HUES6 (cell line): ENCODE data around the gene OGFR.

Experiments used
- H3K27ac ChIP-seq: 2 replicates; pipeline ENCODE4 v1.7.0; 2013; ENCODE audit warnings: low read depth, mild to moderate bottlenecking, low read length, inconsistent platforms
- H3K27me3 ChIP-seq: 2 replicates; pipeline ENCODE4 v1.6.1; 2013; ENCODE audit warnings: low read length; ENCODE audit not compliant: control insufficient read depth, insufficient read depth
- H3K36me3 ChIP-seq: 2 replicates; pipeline ENCODE4 v1.6.1; 2013; ENCODE audit warnings: low read length; ENCODE audit not compliant: control insufficient read depth, insufficient read depth
- H3K4me1 ChIP-seq: 2 replicates; pipeline ENCODE4 v1.6.1; 2013; ENCODE audit warnings: low read length; ENCODE audit not compliant: control insufficient read depth, insufficient read depth
- H3K4me3 ChIP-seq: 2 replicates; pipeline ENCODE4 v1.5.1; 2013; ENCODE audit warnings: low read depth, low read length
- H3K9ac ChIP-seq: one replicate; pipeline ENCODE4 v1.6.1; 2013; ENCODE audit warnings: mild to moderate bottlenecking, low read length
- H3K9me3 ChIP-seq: 2 replicates; pipeline ENCODE4 v1.6.1; 2013; ENCODE audit warnings: low read depth, low read length; ENCODE audit not compliant: control insufficient read depth, insufficient read depth

The OGFR gene

GRCh38 chr20:62837790-62838127 lies 33.1 kb downstream of the OGFR start:
- peaks cover 4% of the 10 kb centered on the region for H3K4me1 ChIP-seq
- no peaks in the 10 kb centered on the region for H3K9me3 ChIP-seq
- no peak overlapping the region for H3K27ac ChIP-seq
- H3K27me3 ChIP-seq, result no peaks in the 10 kb centered on the region
- H3K9ac ChIP-seq, result no peak overlapping the region
- peaks cover 51% of the 10 kb centered on the region for H3K36me3 ChIP-seq
- no peak overlapping the region for H3K4me3 ChIP-seq

GRCh38 chr20:62838128-62838891 lies 33.7 kb downstream of the OGFR start:
- H3K27ac ChIP-seq, result no peak overlapping the region
- no peak overlapping the region for H3K4me3 ChIP-seq
- peaks cover 51% of the 10 kb centered on the region for H3K36me3 ChIP-seq
- no peaks in the 10 kb centered on the region for H3K9me3 ChIP-seq
- no peak overlapping the region for H3K9ac ChIP-seq
- H3K4me1 ChIP-seq, result no peaks in the 10 kb centered on the region
- no peaks in the 10 kb centered on the region for H3K27me3 ChIP-seq

GRCh38 chr20:62839261-62839660 lies 34.6 kb downstream of the OGFR start:
- Histone ChIP-seq H3K9ac (no peak overlapping the region), H3K9me3 (peaks cover 5% of the 10 kb centered on the region; the same call in 1 of the 2 replicates), H3K27ac (no peak overlapping the region), H3K4me1 (no peaks in the 10 kb centered on the region), H3K36me3 (peaks cover 52% of the 10 kb centered on the region), H3K27me3 (no peaks in the 10 kb centered on the region), H3K4me3 (no peak overlapping the region)

GRCh38 chr20:62839816-62840215 lies 35.2 kb downstream of the OGFR start:
- H3K4me3 ChIP-seq, result no peak overlapping the region
- H3K9ac ChIP-seq, result no peak overlapping the region
- H3K4me1 ChIP-seq, result no peaks in the 10 kb centered on the region
- no peaks in the 10 kb centered on the region for H3K27me3 ChIP-seq
- no peak overlapping the region for H3K27ac ChIP-seq
- H3K36me3 ChIP-seq, result peaks cover 51% of the 10 kb centered on the region
- H3K9me3 ChIP-seq, result peaks cover 5% of the 10 kb centered on the region; the same call in 1 of the 2 replicates

GRCh38 chr20:62840244-62841197 lies 35.9 kb downstream of the OGFR start:
- Histone ChIP-seq H3K36me3 (peaks cover 46% of the 10 kb centered on the region), H3K4me1 (no peaks in the 10 kb centered on the region), H3K27ac (no peak overlapping the region), H3K27me3 (no peaks in the 10 kb centered on the region), H3K9ac (no peak overlapping the region), H3K9me3 (peaks cover 5% of the 10 kb centered on the region; the same call in 1 of the 2 replicates), H3K4me3 (no peak overlapping the region)

- H3K9ac ChIP-seq, result no peak overlapping the region
- no peak overlapping the region for H3K4me3 ChIP-seq
- no peaks in the 10 kb centered on the region for H3K27me3 ChIP-seq
- peaks cover 42% of the 10 kb centered on the region for H3K36me3 ChIP-seq
- no peaks in the 10 kb centered on the region for H3K4me1 ChIP-seq
- peaks cover 5% of the 10 kb centered on the region; the same call in 1 of the 2 replicates for H3K9me3 ChIP-seq
- H3K27ac ChIP-seq, result no peak overlapping the region
These were observed 37.1 kb downstream of the OGFR start for GRCh38 chr20:62841705-62842212.

GRCh38 chr20:62843656-62844055 lies 39.0 kb downstream of the OGFR start:
- Histone ChIP-seq H3K9ac (no peak overlapping the region), H3K27ac (no peak overlapping the region), H3K9me3 (peaks cover 5% of the 10 kb centered on the region; the same call in 1 of the 2 replicates), H3K4me1 (no peaks in the 10 kb centered on the region), H3K27me3 (no peaks in the 10 kb centered on the region), H3K36me3 (peaks cover 31% of the 10 kb centered on the region), H3K4me3 (no peak overlapping the region)

- Histone ChIP-seq H3K36me3 (peaks cover 28% of the 10 kb centered on the region), H3K9ac (no peak overlapping the region)
These were observed 39.5 kb downstream of the OGFR start for GRCh38 chr20:62844182-62844581.

GRCh38 chr20:62845416-62846160 lies 41.0 kb downstream of the OGFR start:
- H3K27ac ChIP-seq, result no peak overlapping the region
- no peak overlapping the region for H3K4me3 ChIP-seq
- no peaks in the 10 kb centered on the region for H3K4me1 ChIP-seq
- peaks cover 22% of the 10 kb centered on the region for H3K36me3 ChIP-seq
- peaks cover 5% of the 10 kb centered on the region; the same call in 1 of the 2 replicates for H3K9me3 ChIP-seq
- H3K9ac ChIP-seq, result no peak overlapping the region
- no peaks in the 10 kb centered on the region for H3K27me3 ChIP-seq

More at GRCh38 chr20:62844182-62844581, 39.5 kb downstream of the OGFR start:
- Histone ChIP-seq H3K27ac (no peak overlapping the region), H3K4me3 (no peak overlapping the region), H3K9me3 (peaks cover 5% of the 10 kb centered on the region; the same call in 1 of the 2 replicates), H3K27me3 (no peaks in the 10 kb centered on the region), H3K4me1 (no peaks in the 10 kb centered on the region)

- Histone ChIP-seq H3K27ac (no peak overlapping the region), H3K9ac (no peak overlapping the region), H3K9me3 (peaks cover 5% of the 10 kb centered on the region; the same call in 1 of the 2 replicates), H3K4me3 (no peak overlapping the region), H3K36me3 (peaks cover 20% of the 10 kb centered on the region), H3K4me1 (no peaks in the 10 kb centered on the region), H3K27me3 (no peaks in the 10 kb centered on the region)
These were observed 41.7 kb downstream of the OGFR start for GRCh38 chr20:62846166-62846890.
